MG63 (cell line): ENCODE results near the gene TJP2. TPM values are rescaled to one million over a fixed set of nuclear protein-coding genes. Genes with fewer than 3 reads are reported as not detected.

Source experiments
- DNase-seq: peaks from one replicate; pipeline ENCODE4 v3.0.0-alpha.2; 2020
- H3K27me3 ChIP-seq: fragments of 250-450 bp; sonication (Bioruptor Pico); 2 replicates; pipeline ENCODE4 v1.5.1; 2020; ENCODE audit warnings: mild to moderate bottlenecking, moderate library complexity
- H3K36me3 ChIP-seq: fragments of 250-450 bp; sonication (Bioruptor Pico); 2 replicates; pipeline ENCODE4 v1.5.1; 2020; ENCODE audit warnings: mild to moderate bottlenecking, moderate library complexity
- H3K4me3 ChIP-seq: fragments of 250-450 bp; sonication (Bioruptor Pico); 2 replicates; pipeline ENCODE4 v1.5.1; 2020; ENCODE audit warnings: mild to moderate bottlenecking, moderate library complexity
- H3K9me3 ChIP-seq: fragments of 250-450 bp; sonication (Bioruptor Pico); 2 replicates; pipeline ENCODE4 v1.5.1; 2020; ENCODE audit warnings: mild to moderate bottlenecking, moderate library complexity
- total RNA-seq: library from RNA; depleted of rRNA; stranded (reverse); fragments of >200 nt; shearing (Covaris generic); gene quantifications from 2 replicates; pipeline ENCODE4 v1.2.3, GENCODE V29; 2014; ENCODE audit warnings: low replicate concordance

The TJP2 gene
- total RNA-seq, 1 experiment from 2014 or later: 10.1 TPM

DNA sequence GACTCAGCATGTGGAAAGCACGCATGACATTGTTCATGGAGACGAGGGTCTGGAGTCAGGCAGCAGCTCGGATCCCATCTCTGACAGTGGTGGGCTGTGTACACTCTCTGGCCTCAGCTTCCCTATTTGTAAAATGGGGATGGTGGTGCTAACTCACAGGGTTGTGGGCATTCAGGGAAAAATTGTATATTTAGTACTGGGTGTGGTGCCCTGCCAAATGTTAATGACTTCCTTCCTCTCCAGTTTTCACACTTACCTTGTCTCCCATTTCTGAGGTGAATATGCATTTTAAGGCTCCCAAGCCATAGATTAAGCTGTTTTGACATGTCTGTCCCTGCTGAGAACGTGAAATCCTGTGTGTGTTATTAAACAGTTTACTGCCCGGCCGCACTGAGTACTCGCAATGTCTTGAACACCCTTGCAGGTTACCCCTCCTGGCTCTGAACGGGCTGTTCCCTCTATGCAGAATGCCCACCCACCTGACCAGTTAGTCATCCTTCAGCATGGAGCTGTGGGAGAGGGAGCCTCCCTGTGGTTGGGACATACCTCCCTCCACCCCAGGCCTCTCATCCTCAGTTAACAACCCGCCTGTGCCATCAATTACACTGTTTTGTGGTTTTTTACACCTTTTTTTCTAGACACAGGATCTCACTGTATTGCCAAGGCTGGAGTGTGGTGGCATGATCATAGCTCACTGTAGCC lies 25.8 kb downstream of the TJP2 start:
- Histone ChIP-seq H3K9me3 (no peaks in the 10 kb centered on the region), H3K27me3 (no peaks in the 10 kb centered on the region), H3K36me3 (no peaks in the 10 kb centered on the region), H3K4me3 (no peak overlapping the region)
- no peak for DNase-seq

DNA sequence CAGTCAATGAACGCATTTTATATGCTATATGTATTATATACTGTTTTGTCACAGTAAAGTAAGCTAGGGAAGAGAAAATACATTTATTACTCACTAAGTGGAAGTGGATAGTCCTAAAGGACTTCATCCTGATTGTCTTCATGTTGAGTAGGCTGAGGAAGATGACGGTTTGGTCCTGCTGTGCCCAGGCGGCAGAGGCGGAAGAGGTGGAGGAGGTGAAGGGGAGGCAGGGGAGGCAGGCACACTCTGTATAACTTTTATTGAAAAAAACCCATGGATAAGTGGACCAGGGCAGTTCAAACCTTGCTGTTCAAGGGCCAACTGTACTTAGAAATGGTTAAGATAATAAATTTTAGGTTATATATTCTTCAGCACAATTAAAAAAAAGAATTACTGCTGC lies 28.5 kb downstream of the TJP2 start:
- no peaks in the 10 kb centered on the region for H3K27me3 ChIP-seq
- H3K36me3 ChIP-seq: no peaks in the 10 kb centered on the region
- H3K9me3 ChIP-seq: no peaks in the 10 kb centered on the region
- DNase-seq: no peak
- H3K4me3 ChIP-seq: no peak overlapping the region

DNA sequence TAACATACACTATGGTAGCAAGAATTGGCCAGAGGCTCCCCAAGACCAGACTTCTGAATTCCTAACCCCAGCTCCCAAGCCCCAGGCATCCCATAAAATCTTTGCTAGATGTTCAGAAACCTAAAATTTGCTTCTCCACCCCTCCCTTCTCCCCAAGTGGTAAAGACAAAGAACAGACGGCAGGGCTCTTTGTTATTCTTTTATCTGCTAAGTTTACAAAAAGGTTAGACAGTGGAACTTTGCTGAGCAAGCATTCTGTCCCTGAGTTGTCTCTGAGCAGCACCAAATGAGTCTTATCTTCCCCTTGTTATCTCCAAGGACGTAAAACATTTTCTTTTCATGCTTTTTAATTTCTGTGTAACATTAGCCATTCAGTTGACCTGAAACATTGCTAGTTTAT lies 30.2 kb downstream of the TJP2 start:
- H3K9me3 ChIP-seq: no peaks in the 10 kb centered on the region
- no peak for DNase-seq
- H3K36me3 ChIP-seq: no peaks in the 10 kb centered on the region
- H3K27me3 ChIP-seq: no peaks in the 10 kb centered on the region
- H3K4me3 ChIP-seq: no peak overlapping the region

DNA sequence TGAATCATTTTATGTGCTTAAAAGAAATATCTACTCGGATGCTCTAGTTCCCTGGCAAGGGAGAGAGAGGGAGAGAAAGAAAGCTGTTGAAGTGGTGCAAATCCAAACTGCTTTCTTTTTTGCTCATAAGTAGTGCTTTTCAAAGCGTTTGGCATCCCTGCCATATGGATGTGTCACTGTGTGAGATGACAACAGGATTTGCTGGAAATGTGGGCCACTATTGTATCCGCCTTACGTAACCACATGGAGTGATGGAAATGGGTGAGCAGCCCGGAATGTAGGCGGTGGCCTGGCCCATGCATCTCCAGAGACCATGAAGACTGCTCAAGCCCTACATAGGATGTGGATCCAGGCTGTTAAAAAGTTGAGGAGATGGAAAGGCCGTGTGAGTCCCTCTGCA lies 30.8 kb downstream of the TJP2 start:
- Histone ChIP-seq H3K27me3 (no peaks in the 10 kb centered on the region), H3K9me3 (no peaks in the 10 kb centered on the region), H3K36me3 (no peaks in the 10 kb centered on the region), H3K4me3 (no peak overlapping the region)
- DNase-seq: peak; percentile 21

DNA sequence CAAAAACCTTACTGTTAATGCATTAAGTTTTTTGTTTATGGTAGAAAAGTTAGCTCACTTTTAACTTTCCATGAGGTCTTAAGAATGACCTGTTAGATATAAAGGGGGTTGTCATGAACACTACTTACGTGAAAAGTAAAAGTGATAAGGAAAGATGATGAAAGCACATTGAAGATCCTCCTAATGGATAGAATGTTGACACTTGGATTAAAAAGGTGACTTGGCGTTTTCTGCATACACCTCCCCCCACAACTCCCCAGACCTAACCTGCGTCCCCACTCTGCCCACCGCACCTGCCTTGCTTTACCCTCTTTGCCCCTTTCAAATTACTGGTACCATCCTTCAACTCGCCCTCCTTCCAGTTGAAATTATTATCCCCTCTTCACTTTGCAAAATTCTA lies 32.0 kb downstream of the TJP2 start:
- Histone ChIP-seq H3K4me3 (no peak overlapping the region), H3K9me3 (no peaks in the 10 kb centered on the region), H3K27me3 (no peaks in the 10 kb centered on the region), H3K36me3 (no peaks in the 10 kb centered on the region)
- no peak for DNase-seq

DNA sequence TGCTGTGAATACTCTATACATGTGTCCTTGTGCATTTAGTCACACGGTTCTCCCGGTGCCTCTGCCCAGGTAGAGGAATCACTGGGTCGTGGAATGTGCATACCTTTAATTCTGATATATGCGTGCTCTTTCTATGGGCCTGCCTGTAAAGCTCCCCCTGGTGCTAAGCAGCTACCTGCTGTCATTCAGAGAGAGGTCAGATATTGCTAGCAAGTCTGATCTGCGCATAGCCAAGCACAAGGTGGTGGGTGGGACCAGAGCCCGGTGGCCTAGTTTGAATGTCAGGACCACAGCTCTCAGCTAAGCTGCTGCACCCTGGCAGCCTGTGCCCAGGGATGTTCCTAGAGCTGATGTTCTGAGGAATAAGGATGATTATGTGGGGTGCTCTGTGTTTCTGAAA lies 33.4 kb downstream of the TJP2 start:
- H3K9me3 ChIP-seq: no peaks in the 10 kb centered on the region
- no peaks in the 10 kb centered on the region for H3K36me3 ChIP-seq
- no peak overlapping the region for H3K4me3 ChIP-seq
- H3K27me3 ChIP-seq: no peaks in the 10 kb centered on the region
- no peak for DNase-seq

DNA sequence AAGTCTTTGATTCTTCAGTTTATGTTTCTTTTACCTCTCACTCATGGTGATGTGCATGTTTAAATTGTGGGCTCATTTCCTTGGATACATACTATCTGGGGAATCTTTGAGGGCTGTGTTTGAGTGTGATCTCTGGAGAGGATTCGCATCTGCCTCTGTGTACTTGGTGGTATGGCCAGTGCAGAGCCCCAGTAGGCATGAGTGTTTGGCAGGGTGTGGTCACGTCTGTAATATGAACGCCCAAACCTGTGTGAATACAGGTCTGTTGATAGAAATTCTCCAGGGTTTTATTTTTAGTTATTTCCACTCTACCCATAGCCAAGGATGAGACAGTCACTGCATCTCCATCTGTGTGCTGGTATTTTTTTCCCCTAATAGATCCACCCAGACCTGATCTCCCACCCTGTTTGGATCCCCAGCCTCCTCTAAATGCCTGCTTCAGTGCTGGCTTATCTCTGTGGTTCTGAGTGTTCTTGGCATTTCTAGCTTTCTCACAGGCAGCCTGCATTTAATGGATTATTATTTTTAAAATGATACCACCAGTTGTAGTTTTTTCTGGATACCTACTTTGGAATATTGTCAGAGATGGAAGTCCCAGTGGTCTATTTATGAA lies 37.5 kb downstream of the TJP2 start:
- H3K27me3 ChIP-seq: no peaks in the 10 kb centered on the region
- H3K36me3 ChIP-seq: no peaks in the 10 kb centered on the region
- no peak overlapping the region for H3K4me3 ChIP-seq
- no peak for DNase-seq
- H3K9me3 ChIP-seq: no peaks in the 10 kb centered on the region

DNA sequence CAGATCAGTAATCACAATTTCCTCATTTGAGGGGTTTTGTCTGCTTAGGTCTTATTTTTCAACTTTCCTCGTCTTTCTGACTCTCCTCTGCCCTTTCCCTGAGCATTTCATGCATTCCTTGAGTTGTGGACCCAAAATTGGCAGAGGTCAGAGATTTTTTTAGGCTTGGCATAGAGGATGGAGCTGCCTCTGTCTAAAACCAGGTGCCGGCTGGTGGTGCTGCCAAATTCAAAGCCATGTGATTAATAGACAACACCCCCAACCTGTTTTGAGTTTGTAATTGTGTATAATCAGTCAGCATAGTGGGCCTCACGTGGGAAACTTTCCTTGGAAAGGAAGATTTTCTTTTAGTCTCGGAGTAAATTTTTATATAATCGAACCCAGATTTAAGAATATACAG lies 39.6 kb downstream of the TJP2 start:
- Histone ChIP-seq H3K36me3 (no peaks in the 10 kb centered on the region), H3K27me3 (no peaks in the 10 kb centered on the region), H3K4me3 (no peak overlapping the region), H3K9me3 (no peaks in the 10 kb centered on the region)
- peak; percentile 9 for DNase-seq

DNA sequence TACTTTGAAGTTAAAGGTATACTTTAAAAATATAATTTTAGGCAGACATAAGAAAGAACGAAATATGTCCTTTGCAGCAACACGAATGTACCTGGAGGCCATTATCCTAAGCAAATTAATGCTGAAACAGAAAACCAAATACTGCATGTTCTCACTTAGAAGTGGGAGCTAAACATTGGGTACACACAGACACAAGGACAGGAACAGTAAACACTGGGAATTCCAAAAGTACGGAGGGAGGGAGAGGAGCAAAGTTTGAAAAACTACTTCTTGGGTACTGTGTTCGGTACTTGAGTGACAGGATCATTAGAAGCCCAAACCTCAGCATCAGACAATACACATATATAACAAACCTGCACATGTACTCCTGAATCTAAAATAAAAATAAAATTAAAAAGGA lies 40.9 kb downstream of the TJP2 start:
- DNase-seq: no peak
- Histone ChIP-seq H3K4me3 (no peak overlapping the region), H3K36me3 (no peaks in the 10 kb centered on the region), H3K9me3 (no peaks in the 10 kb centered on the region), H3K27me3 (no peaks in the 10 kb centered on the region)

DNA sequence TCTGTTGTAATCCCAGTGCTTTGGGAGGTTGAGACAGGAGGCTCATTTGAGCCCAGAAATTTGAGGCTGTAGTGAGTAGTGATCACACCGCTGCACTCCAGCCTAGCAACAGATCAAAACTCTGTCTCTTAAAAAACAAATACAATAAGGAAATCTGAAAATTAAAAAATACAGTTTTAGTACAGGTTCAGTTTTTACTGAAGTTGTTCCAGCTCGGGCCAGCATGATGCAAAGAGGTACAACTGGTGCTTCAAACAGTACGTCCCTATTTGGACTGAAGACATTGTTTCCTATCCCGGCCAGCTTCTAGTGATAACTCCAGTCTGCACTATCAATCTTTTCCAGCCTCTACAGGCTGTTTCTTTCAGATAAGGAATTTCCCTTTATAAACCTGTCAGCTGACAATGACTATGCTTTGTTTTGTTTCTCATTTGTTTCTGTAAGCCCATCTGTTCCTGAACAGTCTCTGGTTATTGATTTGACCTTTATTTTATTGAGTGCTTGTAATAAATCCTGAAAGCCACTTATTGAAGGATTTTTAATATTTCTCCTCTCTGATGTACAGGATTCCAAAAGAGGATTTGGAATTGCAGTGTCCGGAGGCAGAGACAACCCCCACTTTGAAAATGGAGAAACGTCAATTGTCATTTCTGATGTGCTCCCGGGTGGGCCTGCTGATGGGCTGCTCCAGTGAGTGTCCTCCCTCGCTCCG lies 41.9 kb downstream of the TJP2 start:
- no peaks in the 10 kb centered on the region for H3K9me3 ChIP-seq
- H3K27me3 ChIP-seq: no peaks in the 10 kb centered on the region
- no peak for DNase-seq

DNA sequence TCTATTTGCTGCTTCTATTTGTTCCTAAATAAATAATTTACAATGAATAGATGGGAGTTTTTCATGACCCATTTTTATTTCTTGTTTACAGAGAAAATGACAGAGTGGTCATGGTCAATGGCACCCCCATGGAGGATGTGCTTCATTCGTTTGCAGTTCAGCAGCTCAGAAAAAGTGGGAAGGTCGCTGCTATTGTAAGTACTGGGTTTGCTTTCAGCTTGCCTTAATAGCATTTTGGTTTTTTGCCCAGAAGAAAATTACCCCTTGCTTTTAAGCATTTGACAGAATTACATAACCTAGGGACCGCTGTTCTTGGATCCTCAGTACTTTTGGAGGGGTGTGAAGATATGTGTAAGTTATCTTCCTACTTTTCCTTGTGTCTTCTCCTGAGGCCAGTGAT lies 44.1 kb downstream of the TJP2 start:
- H3K4me3 ChIP-seq: no peak overlapping the region
- no peaks in the 10 kb centered on the region for H3K9me3 ChIP-seq
- no peak for DNase-seq
- H3K36me3 ChIP-seq: no peaks in the 10 kb centered on the region
- H3K27me3 ChIP-seq: no peaks in the 10 kb centered on the region

More for the DNA sequence above, 41.9 kb downstream of the TJP2 start:
- H3K36me3 ChIP-seq: no peaks in the 10 kb centered on the region
- H3K4me3 ChIP-seq: no peak overlapping the region

DNA sequence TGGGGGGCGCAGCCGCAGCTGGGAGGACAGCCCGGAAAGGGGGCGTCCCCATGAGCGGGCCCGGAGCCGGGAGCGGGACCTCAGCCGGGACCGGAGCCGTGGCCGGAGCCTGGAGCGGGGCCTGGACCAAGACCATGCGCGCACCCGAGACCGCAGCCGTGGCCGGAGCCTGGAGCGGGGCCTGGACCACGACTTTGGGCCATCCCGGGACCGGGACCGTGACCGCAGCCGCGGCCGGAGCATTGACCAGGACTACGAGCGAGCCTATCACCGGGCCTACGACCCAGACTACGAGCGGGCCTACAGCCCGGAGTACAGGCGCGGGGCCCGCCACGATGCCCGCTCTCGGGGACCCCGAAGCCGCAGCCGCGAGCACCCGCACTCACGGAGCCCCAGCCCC lies 47.0 kb downstream of the TJP2 start:
- H3K36me3 ChIP-seq: no peaks in the 10 kb centered on the region
- H3K4me3 ChIP-seq: no peak overlapping the region
- no peaks in the 10 kb centered on the region for H3K27me3 ChIP-seq
- H3K9me3 ChIP-seq: no peaks in the 10 kb centered on the region
- no peak for DNase-seq

DNA sequence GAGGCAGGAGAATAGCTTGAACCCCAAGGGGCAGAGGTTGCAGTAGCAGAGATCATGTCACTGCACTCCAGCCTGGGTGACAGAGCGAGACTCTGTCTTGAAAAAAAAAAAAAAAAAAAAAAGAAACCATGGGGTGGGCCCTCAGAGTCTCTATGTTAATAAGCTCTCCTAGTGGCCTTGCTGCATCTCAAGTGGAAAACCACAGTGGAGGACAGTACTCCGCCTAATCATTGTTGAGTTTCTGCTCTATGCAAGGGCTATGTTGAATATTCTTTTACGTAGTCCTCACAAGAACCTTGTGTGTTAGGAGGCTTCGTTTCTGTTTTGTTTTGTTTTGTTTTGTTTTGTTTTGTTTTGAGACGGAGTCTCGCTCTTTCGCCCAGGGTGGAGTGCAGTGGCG lies 48.9 kb downstream of the TJP2 start:
- no peak for DNase-seq
- no peaks in the 10 kb centered on the region for H3K36me3 ChIP-seq

DNA sequence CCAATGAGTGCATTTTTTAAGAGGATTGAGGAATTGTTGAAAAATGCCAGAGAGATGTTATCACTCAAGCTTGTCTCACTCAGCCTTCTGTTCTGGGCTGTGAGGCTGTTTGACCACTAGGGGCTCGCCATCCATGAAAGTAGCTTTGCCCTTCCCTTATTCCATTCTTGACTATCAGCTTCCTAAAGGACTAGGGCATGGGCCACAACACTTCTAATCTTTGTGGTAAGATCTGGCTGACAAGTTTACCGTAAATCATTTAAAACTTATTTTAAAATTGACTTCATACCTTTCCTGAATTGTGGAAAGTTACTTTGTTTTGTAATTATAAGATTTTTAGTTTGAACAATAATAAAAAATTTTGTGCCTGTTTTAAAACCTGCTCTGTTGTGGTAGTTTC lies 49.5 kb downstream of the TJP2 start:
- Histone ChIP-seq H3K27me3 (no peaks in the 10 kb centered on the region), H3K36me3 (no peaks in the 10 kb centered on the region), H3K4me3 (no peak overlapping the region), H3K9me3 (no peaks in the 10 kb centered on the region)
- DNase-seq: peak; percentile 32

More for the DNA sequence above, 48.9 kb downstream of the TJP2 start:
- Histone ChIP-seq H3K27me3 (no peaks in the 10 kb centered on the region), H3K9me3 (no peaks in the 10 kb centered on the region), H3K4me3 (no peak overlapping the region)

DNA sequence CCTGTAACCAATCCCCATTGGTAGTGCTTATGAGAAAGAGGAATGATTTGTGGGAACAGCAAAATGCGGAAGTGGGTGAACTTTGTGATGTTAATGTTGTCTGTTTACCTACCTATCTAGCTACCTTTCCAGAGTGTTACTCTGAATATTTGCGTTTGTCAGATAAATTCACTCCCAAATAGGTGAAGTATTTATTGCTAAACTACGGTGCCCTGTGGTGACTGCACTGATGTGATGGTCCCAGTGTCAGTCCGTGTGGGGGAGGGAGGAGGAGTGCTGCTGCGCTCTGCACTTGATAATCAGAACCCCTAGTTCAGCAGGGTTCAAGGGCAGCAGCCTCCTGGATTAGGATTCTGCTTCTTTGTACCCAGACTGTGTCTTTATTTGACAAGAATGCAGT lies 55.3 kb downstream of the TJP2 start:
- Histone ChIP-seq H3K9me3 (no peaks in the 10 kb centered on the region), H3K27me3 (no peaks in the 10 kb centered on the region), H3K4me3 (no peak overlapping the region), H3K36me3 (no peaks in the 10 kb centered on the region)
- no peak for DNase-seq

DNA sequence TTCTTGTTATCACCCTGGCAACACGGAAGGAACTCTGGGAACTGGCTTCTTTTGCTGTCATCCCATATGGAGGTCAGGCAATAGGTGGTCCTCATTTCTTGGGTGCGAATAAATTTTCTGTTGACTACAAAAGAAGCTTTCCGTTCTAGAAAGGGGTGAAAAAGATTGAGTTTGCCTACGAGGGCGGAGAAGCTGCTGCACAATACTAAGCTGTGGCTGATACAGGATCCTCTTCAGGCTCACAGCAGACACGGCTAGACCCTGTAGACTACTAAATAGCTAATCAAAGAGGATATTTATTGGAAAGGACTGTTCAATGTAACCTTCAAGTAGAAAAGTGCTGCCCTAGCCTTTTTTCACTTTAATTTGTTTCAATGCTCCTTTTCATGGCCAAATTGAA lies 58.1 kb downstream of the TJP2 start:
- no peaks in the 10 kb centered on the region for H3K36me3 ChIP-seq
- H3K4me3 ChIP-seq: no peak overlapping the region
- DNase-seq: no peak

DNA sequence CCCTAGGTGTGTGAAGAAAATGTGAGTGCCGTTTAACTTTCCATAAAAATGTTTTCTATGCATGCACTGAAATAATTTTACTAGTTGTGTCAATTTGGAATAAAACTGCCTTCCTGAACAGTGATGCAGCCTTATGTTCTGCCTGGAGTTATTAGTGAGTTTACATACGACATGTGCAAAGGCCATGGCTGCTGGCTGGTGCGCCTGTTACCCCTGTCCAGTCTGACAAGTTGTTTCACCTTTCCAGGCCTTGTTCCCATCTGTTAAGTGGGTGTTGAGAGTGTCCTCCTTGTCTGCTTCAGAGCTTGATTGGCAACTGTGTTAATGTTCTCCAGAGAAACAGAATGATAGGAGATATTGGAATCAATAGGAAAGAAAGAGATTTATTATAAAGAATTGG lies 60.6 kb downstream of the TJP2 start:
- no peaks in the 10 kb centered on the region for H3K27me3 ChIP-seq
- no peak overlapping the region for H3K4me3 ChIP-seq
- H3K9me3 ChIP-seq: no peaks in the 10 kb centered on the region
- DNase-seq: no peak
- H3K36me3 ChIP-seq: no peaks in the 10 kb centered on the region

More for the DNA sequence above, 58.1 kb downstream of the TJP2 start:
- H3K27me3 ChIP-seq: no peaks in the 10 kb centered on the region
- H3K9me3 ChIP-seq: no peaks in the 10 kb centered on the region

DNA sequence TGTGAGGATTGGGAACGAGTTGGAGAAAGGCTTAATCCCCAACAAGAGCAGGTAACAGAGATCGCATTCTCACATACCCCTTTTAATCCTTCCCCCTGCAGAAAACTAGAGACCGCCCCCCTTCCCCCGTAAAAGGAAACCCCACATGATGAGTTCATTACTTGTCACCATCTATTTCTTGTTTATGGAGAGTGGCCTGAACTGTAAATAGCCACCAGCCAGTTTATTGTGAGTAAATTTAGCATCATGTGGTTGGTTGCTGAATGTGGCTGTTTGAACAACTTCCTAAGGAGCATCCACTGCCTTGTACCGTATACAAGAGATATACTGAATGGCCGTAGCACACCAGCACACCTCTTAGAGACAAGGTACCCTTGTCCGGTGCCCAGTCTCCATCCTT lies 62.1 kb downstream of the TJP2 start:
- no peaks in the 10 kb centered on the region for H3K27me3 ChIP-seq
- H3K4me3 ChIP-seq: no peak overlapping the region
- no peak for DNase-seq
- H3K36me3 ChIP-seq: no peaks in the 10 kb centered on the region
- no peaks in the 10 kb centered on the region for H3K9me3 ChIP-seq
